Measurements from ENCODE around the gene PPIF. TPM values are rescaled to one million over a fixed set of nuclear protein-coding genes. Genes with fewer than 3 reads are reported as not detected.

The PPIF gene
- total RNA-seq, 1 donor from 2014 or later: 16.2 TPM

DNA sequence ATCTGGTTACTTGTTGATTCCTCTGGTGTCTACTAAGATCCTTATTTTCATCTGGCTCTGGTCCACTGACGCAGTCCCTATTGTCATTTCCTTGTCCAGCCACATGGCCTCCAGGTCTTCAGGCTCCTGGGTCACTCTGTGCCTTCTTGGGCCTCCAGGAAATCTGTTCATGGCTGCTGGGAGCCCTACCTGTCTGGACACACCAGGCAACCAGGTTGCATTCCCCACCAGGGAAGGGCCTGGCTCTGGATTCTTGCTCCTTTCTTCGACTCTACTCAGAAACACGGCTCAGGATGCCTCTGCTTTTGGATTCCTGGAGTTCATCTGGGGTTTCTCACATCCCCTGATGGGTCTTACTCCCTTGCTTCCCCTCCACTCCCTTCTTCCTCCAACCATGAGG, 8.0 kb upstream of the PPIF start:
- Mint-ChIP-seq H3K4me1 (ENCODE audit: low read depth) (peaks cover 30% of the 10 kb centered on the region), H3K9me3 (ENCODE audit: low read depth) (no peaks in the 10 kb centered on the region), H3K36me3 (ENCODE audit: low read depth) (no peaks in the 10 kb centered on the region), H3K27me3 (ENCODE audit: low read depth) (no peaks in the 10 kb centered on the region), H3K4me3 (ENCODE audit: unreplicated experiment) (no peak overlapping the region), H3K27ac (ENCODE audit: unreplicated experiment) (no peak overlapping the region)
- no peak for DNase-seq (ENCODE audit: low spot score)
- no peak for TF ChIP-seq CTCF (IDR thresholded peaks at IDR 0.05)

DNA sequence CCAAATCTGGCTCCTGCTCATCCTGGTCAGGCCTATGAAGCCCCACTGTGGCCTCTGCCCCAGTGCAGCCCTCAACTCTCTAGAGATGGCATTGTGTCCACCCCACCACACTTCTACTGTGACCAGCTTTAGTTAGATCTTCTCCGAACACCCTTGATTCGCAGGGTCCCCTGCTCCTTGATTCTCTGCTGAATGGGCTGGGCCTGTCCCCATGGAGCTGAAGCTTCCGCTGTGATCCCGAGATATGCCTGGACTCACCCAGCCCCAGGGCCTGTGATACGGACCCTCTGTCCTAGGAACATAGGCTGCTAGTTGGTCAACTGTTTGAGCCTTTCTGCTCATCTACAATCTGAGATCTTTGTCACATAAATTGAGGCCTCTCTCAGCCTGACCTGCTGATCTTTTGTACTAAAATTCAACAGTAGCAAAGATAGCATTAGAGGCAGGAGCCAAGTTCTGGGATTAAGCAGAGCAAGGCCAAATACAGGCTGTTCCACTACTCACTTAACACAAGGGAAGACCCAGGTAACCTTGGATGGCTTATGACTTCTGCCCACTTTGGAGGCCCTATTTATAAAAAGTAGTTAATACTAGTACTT, 6.5 kb upstream of the PPIF start:
- no peaks in the 10 kb centered on the region for H3K9me3 Mint-ChIP-seq (ENCODE audit: low read depth)
- TF ChIP-seq CTCF (IDR thresholded peaks at IDR 0.05): no peak
- no peaks in the 10 kb centered on the region for H3K36me3 Mint-ChIP-seq (ENCODE audit: low read depth)
- no peak overlapping the region for H3K4me3 Mint-ChIP-seq (ENCODE audit: unreplicated experiment)
- H3K27ac Mint-ChIP-seq (ENCODE audit: unreplicated experiment): no peak overlapping the region
- peaks cover 17% of the 10 kb centered on the region for H3K4me1 Mint-ChIP-seq (ENCODE audit: low read depth)
- no peaks in the 10 kb centered on the region for H3K27me3 Mint-ChIP-seq (ENCODE audit: low read depth)
- no peak for DNase-seq (ENCODE audit: low spot score)

DNA sequence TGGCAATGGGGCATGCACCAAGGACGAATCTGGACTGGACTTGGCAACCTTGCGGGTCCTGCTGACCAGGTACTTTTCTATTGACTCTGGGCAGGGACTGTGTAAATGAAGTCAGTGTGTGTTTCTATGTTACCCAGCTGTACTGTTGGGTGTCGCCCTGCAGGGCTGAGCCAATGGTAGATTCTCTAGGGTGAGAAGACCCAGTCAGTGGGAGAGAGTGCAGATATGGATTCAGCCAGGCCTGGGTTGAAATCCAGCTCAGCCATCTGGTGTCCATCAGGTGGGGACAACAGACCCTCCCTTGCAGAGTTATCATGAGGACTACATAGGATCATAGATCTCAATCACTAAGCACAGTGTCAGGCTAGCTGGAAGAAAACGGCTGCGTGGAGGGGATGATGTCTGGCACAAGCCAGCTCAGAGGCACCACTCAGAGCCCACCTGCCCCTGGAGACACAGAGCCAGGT, 4.9 kb upstream of the PPIF start:
- no peaks in the 10 kb centered on the region for H3K36me3 Mint-ChIP-seq (ENCODE audit: low read depth)
- H3K4me1 Mint-ChIP-seq (ENCODE audit: low read depth): peaks cover 6% of the 10 kb centered on the region
- no peak for TF ChIP-seq CTCF (IDR thresholded peaks at IDR 0.05)
- H3K27ac Mint-ChIP-seq (ENCODE audit: unreplicated experiment): no peak overlapping the region
- no peaks in the 10 kb centered on the region for H3K9me3 Mint-ChIP-seq (ENCODE audit: low read depth)
- no peak for DNase-seq (ENCODE audit: low spot score)
- H3K27me3 Mint-ChIP-seq (ENCODE audit: low read depth): no peaks in the 10 kb centered on the region
- H3K4me3 Mint-ChIP-seq (ENCODE audit: unreplicated experiment): no peak overlapping the region

DNA sequence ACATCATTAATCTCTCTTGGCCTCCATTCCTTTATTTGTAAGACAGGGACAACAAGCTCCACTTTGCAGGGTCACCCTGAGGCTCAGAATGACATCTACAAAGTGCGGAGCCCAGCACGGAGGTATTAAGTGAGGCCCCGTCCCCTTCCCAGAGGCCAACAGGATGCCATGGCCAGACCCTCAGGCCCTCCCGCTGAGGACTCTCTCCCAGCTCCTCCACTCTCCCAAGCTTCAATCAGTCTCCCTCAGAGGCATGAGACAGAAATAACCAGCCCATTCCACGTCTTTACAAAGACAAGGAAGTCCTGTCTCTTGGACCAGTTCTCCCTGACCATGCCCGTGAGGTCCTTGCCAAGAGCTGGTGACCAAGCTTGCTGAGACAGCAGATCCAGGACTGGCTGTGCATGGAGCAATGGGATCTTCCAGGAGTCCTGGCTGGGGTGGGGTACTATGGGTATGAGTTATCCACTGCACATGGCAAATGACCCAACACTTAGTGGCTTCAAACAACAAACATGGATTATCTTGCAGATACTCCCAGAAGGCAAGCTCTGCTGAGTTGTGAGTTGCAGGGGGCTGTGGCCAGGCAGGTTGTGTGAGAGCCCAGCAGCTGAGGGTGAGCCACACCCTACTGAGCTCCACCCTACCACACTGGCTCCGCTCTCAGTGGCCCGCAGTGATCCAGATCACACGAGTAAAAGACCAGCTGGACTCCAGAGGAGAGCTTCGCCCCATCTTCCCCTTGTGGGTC, 4.3 kb upstream of the PPIF start:
- DNase-seq (ENCODE audit: low spot score): no peak
- Mint-ChIP-seq H3K27me3 (ENCODE audit: low read depth) (no peaks in the 10 kb centered on the region), H3K27ac (ENCODE audit: unreplicated experiment) (no peak overlapping the region), H3K4me3 (ENCODE audit: unreplicated experiment) (no peak overlapping the region), H3K4me1 (ENCODE audit: low read depth) (peaks cover 6% of the 10 kb centered on the region), H3K9me3 (ENCODE audit: low read depth) (no peaks in the 10 kb centered on the region), H3K36me3 (ENCODE audit: low read depth) (no peaks in the 10 kb centered on the region)
- TF ChIP-seq CTCF (IDR thresholded peaks at IDR 0.05): no peak

DNA sequence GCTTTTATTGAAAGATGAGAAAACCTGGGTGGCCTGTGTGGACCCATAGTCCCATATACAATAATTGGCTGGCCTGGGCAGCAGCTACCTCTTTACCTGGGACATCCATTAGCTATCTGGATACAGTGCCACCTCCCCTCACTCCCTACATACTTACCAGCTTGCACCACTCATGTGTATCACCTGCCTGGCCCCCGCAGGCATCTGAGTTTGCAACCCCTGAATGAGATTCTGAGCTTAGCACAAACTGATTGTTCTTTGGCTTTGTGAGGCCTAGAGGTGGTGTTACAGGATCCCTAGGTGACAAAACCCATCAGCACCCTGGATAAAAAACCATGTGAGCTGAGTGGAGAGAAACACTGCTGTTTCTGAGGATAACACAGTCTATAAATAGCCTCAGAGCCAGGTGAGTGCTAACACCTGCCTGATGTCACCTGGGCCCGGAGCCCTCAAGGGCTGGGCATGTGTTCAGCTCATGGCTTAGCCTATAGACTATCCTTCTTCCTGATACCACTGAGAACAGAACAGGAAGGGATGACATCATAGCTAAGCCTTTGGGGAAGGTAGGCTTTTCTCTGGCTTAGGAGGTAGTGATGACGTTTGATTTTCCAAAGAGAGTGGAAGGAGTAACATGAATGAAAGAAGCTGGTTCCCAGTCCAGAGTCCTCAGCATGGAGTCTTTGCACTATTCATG, 2.6 kb upstream of the PPIF start:
- Mint-ChIP-seq H3K9me3 (ENCODE audit: low read depth) (no peaks in the 10 kb centered on the region), H3K27me3 (ENCODE audit: low read depth) (no peaks in the 10 kb centered on the region), H3K4me3 (ENCODE audit: unreplicated experiment) (no peak overlapping the region), H3K27ac (ENCODE audit: unreplicated experiment) (no peak overlapping the region), H3K36me3 (ENCODE audit: low read depth) (peaks cover 2% of the 10 kb centered on the region), H3K4me1 (ENCODE audit: low read depth) (peaks cover 18% of the 10 kb centered on the region)
- no peak for TF ChIP-seq CTCF (IDR thresholded peaks at IDR 0.05)
- no peak for DNase-seq (ENCODE audit: low spot score)
